ENCODE data around the gene DECR2. TPM values are rescaled to one million over a fixed set of nuclear protein-coding genes. Genes with fewer than 3 reads are reported as not detected.
"Not testable (repeated sequence)": the region's sequence is repeated elsewhere in the genome, so short reads cannot be mapped to it uniquely, and the experiment has no call there.

The DECR2 gene
- total and polyA plus RNA-seq, 8 donors, result 5.8 to 149 (median 21.7) TPM

- Histone ChIP-seq H3K27ac (no peak overlapping the region), H3K36me3 (peaks cover 11 to 45% (median 37%) of the 10 kb centered on the region in 4 donors), H3K4me1 (no peaks in the 10 kb centered on the region), H3K9me3 (no peaks in the 10 kb centered on the region), H3K4me3 (no peak overlapping the region), H3K27me3 (no peaks in the 10 kb centered on the region)
- no peak for DNase-seq
- WGBS, 5 donors, result 94 to 96% (median 94%) methylated on average over 12 to 26 of the region's 26 CpGs
- intact Hi-C loops (cut with DNase I; ENCODE audit: low total_unique reads), result no loop called here
- TF ChIP-seq, protein P1, sequence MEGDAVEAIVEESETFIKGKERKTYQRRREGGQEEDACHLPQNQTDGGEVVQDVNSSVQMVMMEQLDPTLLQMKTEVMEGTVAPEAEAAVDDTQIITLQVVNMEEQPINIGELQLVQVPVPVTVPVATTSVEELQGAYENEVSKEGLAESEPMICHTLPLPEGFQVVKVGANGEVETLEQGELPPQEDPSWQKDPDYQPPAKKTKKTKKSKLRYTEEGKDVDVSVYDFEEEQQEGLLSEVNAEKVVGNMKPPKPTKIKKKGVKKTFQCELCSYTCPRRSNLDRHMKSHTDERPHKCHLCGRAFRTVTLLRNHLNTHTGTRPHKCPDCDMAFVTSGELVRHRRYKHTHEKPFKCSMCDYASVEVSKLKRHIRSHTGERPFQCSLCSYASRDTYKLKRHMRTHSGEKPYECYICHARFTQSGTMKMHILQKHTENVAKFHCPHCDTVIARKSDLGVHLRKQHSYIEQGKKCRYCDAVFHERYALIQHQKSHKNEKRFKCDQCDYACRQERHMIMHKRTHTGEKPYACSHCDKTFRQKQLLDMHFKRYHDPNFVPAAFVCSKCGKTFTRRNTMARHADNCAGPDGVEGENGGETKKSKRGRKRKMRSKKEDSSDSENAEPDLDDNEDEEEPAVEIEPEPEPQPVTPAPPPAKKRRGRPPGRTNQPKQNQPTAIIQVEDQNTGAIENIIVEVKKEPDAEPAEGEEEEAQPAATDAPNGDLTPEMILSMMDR (IDR thresholded peaks at IDR 0.05), result no peak
- TF ChIP-seq POLR2AphosphoS5 (IDR thresholded peaks at IDR 0.05) (no peak), POLR2A (IDR thresholded peaks at IDR 0.05) (no peak), EP300 (IDR thresholded peaks at IDR 0.05) (no peak)
These were observed 10.0 kb downstream of the DECR2 start for GRCh38 chr16:411576-412265.

DNA sequence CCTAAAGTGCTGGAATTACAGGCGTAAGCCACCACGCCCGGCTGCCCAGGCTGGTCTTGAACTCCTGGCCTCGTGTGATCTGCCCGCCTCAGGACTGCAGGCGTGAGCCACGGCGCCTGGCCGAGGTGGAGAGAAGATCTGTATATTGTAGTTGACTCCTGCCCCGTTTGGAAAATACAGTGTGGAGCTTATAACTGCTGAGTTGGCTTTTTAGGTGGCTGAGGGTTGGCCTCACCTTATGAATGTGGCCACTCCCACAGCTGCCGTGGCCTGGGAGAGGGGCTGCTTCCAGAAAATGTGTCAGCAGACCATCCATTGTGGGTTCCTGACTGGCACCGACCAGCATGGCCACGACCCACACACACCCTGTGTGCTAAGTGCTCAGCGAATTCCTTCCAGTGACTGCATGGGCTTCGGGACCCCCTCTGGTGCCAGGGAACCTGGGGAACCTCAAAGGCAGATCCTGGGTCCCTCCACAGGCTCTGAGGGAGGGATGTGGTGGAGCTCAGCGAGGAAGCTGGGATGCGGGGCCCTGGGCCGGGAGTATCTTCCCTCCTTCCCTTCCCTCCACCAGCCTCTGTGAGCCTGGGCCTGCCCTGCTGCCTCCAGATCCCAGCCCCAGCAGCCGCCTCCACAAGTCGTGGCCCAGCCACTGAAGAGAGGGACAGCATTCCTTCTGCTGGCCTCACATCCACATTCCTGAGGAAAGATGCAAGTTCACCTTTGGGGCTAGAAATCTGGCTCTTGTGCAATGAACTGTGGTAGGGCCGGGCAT lies 12.9 kb downstream of the DECR2 start:
- WGBS, 5 donors, result 86 to 93% (median 89%) methylated on average over 19 to 21 of the region's 21 CpGs
- intact Hi-C loops (cut with DNase I; ENCODE audit: low total_unique reads), result no loop called here
- TF ChIP-seq, protein P1 (IDR thresholded peaks at IDR 0.05), result no peak
- no peak for TF ChIP-seq POLR2A (IDR thresholded peaks at IDR 0.05)
- TF ChIP-seq POLR2AphosphoS5 (IDR thresholded peaks at IDR 0.05), result no peak
- TF ChIP-seq EP300 (IDR thresholded peaks at IDR 0.05), result no peak

GRCh38 chr16:415170-415498 lies 13.4 kb downstream of the DECR2 start:
- H3K4me3 ChIP-seq; H3K27ac ChIP-seq; H3K27me3 ChIP-seq; DNase-seq; H3K4me1 ChIP-seq; H3K9me3 ChIP-seq; intact Hi-C loops (cut with DNase I; ENCODE audit: low total_unique reads): not testable (repeated sequence)
- H3K36me3 ChIP-seq, result peaks cover 11 to 22% (median 21%) of the 10 kb centered on the region in 4 donors
- 88 to 100% (median 95%) methylated on average over 3 of the region's 3 CpGs for WGBS, 5 donors

More for the DNA sequence above, 12.9 kb downstream of the DECR2 start:
- Histone ChIP-seq H3K9me3 (no peaks in the 10 kb centered on the region), H3K36me3 (peaks cover 11 to 27% (median 27%) of the 10 kb centered on the region in 4 donors), H3K27ac (no peak overlapping the region), H3K4me1 (no peaks in the 10 kb centered on the region), H3K27me3 (no peaks in the 10 kb centered on the region), H3K4me3 (no peak overlapping the region)
- no peak for DNase-seq

DNA sequence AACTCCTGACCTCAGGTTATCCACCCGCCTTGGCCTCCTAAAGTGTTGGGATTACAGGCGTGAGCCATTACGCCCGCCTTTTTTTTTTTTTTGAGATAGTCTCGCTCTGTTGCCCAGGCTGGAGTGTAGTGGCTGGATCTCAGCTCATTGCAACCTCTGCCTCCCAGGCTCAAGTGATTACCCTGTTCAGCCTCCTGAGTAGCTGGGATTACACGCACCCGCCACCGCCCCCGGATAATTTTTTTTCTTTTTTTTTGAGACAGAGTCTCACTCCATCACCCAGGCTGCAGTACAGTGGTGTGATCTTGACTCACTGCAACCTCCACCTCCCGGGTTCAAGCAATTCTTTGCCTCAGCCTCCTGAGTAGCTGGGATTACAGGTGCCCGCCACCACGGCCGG lies 20.5 kb downstream of the DECR2 start:
- WGBS, 5 donors, result 88 to 95% (median 94%) methylated on average over 13 of the region's 13 CpGs
- DNase-seq, result not testable (repeated sequence)

GRCh38 chr16:424033-424622 lies 22.4 kb downstream of the DECR2 start:
- peak overlapping the region; percentile 54 to 83 (median 69) for H3K4me3 ChIP-seq
- H3K27ac ChIP-seq, result peak overlapping the region; percentile 92 to 98 (median 95)
- no peaks in the 10 kb centered on the region for H3K9me3 ChIP-seq
- 34 to 63% (median 51%) methylated on average over 14 to 20 of the region's 20 CpGs for WGBS, 5 donors
- intact Hi-C loops (cut with DNase I; ENCODE audit: low total_unique reads), result no loop called here
- no peaks in the 10 kb centered on the region for H3K27me3 ChIP-seq
- peaks cover 21 to 49% (median 43%) of the 10 kb centered on the region in 4 donors for H3K4me1 ChIP-seq
- peak; percentile 35 to 41 for DNase-seq
- no peaks in the 10 kb centered on the region for H3K36me3 ChIP-seq
- TF ChIP-seq POLR2AphosphoS5 (IDR thresholded peaks at IDR 0.05), result peak; percentile 69 to 89 (median 71)
- TF ChIP-seq EP300 (IDR thresholded peaks at IDR 0.05), result no peak

More for the DNA sequence above, 20.5 kb downstream of the DECR2 start:
- H3K36me3 ChIP-seq; H3K27me3 ChIP-seq; H3K27ac ChIP-seq; intact Hi-C loops (cut with DNase I; ENCODE audit: low total_unique reads); H3K9me3 ChIP-seq; H3K4me3 ChIP-seq: not testable (repeated sequence)
- peaks cover 15 to 35% (median 26%) of the 10 kb centered on the region in 4 donors for H3K4me1 ChIP-seq

All from stomach (tissue), 9 donors.